H1 (cell line): ENCODE data around the gene C1orf116. TPM values are rescaled to one million over a fixed set of nuclear protein-coding genes. Genes with fewer than 3 reads are reported as not detected.

Experiments used
- CTCF ChIA-PET: fragments of 300-600 bp; sonication (Branson Sonifier 250); formaldehyde crosslinking; loops from one replicate; lab custom pipeline; 2021; ENCODE audit not compliant: partially characterized antibody; lab: Charles Lee
- POLR2A ChIA-PET: fragments of 300-600 bp; sonication (Branson Sonifier 250); formaldehyde crosslinking; loops from one replicate; lab custom pipeline; 2021; ENCODE audit warnings: inconsistent platforms; ENCODE audit not compliant: partially characterized antibody; lab: Charles Lee
- DNase-seq, 2 experiments: peaks; one replicate each; pipeline versions ENCODE4 v3.0.0 to v3.0.0-alpha.2; 2010 to 2022; ENCODE audit warnings: low spot score in 2 of 2, low read depth in 1 of 2, mixed read lengths in 1 of 2
- FAIRE-seq: peaks from 2 replicates; lab custom pipeline; 2011; peaks lifted over from hg19 to GRCh38; lab: Jason Lieb, UNC
- H2AFZ ChIP-seq: 2 replicates; pipeline ENCODE4 v1.8.1; 2012; ENCODE audit warnings: low read length, inconsistent platforms
- H2AK5ac ChIP-seq: 2 replicates; pipeline ENCODE4 v1.6.1; 2013; ENCODE audit warnings: low read depth, low read length
- H2BK120ac ChIP-seq: replicated peaks from 2 replicates; pipeline ENCODE3; 2013; ENCODE audit warnings: low read depth, low read length, inconsistent platforms
- H2BK12ac ChIP-seq: 2 replicates; pipeline ENCODE4 v1.6.1; 2013; ENCODE audit warnings: low read depth, low read length
- H2BK15ac ChIP-seq: 2 replicates; pipeline ENCODE4 v1.6.1; 2013; ENCODE audit warnings: low read length
- H2BK20ac ChIP-seq: 2 replicates; pipeline ENCODE4 v1.6.1; 2013; ENCODE audit warnings: low read length
- H2BK5ac ChIP-seq: 2 replicates; pipeline ENCODE4 v1.6.1; 2013; ENCODE audit warnings: low read depth, low read length
- H3K14ac ChIP-seq: 2 replicates; pipeline ENCODE4 v1.6.1; 2013; ENCODE audit warnings: inconsistent platforms; ENCODE audit not compliant: insufficient read length
- H3K18ac ChIP-seq: 2 replicates; pipeline ENCODE4 v1.6.1; 2013; ENCODE audit warnings: low read length; ENCODE audit errors: extremely low read depth
- H3K23ac ChIP-seq: 2 replicates; pipeline ENCODE4 v1.6.1; 2013; ENCODE audit warnings: inconsistent platforms; ENCODE audit not compliant: insufficient read length
- H3K23me2 ChIP-seq: 2 replicates; pipeline ENCODE4 v1.6.1; 2013; ENCODE audit warnings: low read depth, low read length
- H3K27ac ChIP-seq: 2 replicates; pipeline ENCODE4 v1.6.1; 2011; ENCODE audit warnings: low read depth, low read length, inconsistent platforms
- H3K27me3 ChIP-seq, 4 experiments: replicated peaks in 1 of 4; 1 replicate in 1 of 4; 2 replicates in 3 of 4; pipeline versions ENCODE4 v1.6.1 to v1.8.1; 2011 to 2013; ENCODE audit warnings: low read length in 3 of 4, mild to moderate bottlenecking in 3 of 4, inconsistent platforms in 2 of 4, mixed read lengths in 2 of 4, moderate library complexity in 1 of 4; ENCODE audit not compliant: control insufficient read depth in 3 of 4, insufficient read depth in 3 of 4; ENCODE audit errors: extremely low read depth in 1 of 4
- H3K36me3 ChIP-seq, 4 experiments: 2 replicates each; pipeline versions ENCODE4 v1.6.1 to v1.8.1; 2011 to 2013; ENCODE audit warnings: mild to moderate bottlenecking in 4 of 4, low read length in 3 of 4, moderate library complexity in 2 of 4, control low read depth in 1 of 4, inconsistent platforms in 1 of 4; ENCODE audit not compliant: insufficient read depth in 4 of 4, control insufficient read depth in 2 of 4
- H3K4ac ChIP-seq: replicated peaks from 2 replicates; pipeline ENCODE3; 2013; ENCODE audit warnings: low read length, low read depth, mixed read lengths, inconsistent platforms; ENCODE audit not compliant: insufficient read length
- H3K4me1 ChIP-seq, 4 experiments: replicated peaks in 1 of 4; 1 replicate in 1 of 4; 2 replicates in 3 of 4; pipeline versions ENCODE4 v1.6.1 to v1.8.1; 2011 to 2013; ENCODE audit warnings: low read length in 3 of 4, inconsistent platforms in 2 of 4, mixed read lengths in 1 of 4; ENCODE audit not compliant: insufficient read depth in 4 of 4, control insufficient read depth in 3 of 4
- H3K4me2 ChIP-seq, 2 experiments: 2 replicates each; pipeline versions ENCODE4 v1.6.1 to v1.8.1; 2011 to 2013; ENCODE audit warnings: low read depth in 2 of 2, low read length in 2 of 2, control low read depth in 1 of 2, inconsistent platforms in 1 of 2, mild to moderate bottlenecking in 1 of 2; ENCODE audit not compliant: insufficient read depth in 1 of 2
- H3K4me3 ChIP-seq, 4 experiments: fragments of 200-600, 300-600 bp in 1 of 4; sonication (generic), shearing (Covaris generic), sonication (Bioruptor Twin) in 1 of 4; 2 replicates each; pipeline versions ENCODE4 v1.5.1 to v1.8.1; 2011 to 2016; ENCODE audit warnings: low read length in 4 of 4, low read depth in 3 of 4, control low read depth in 2 of 4, inconsistent platforms in 2 of 4, mild to moderate bottlenecking in 2 of 4, mixed read lengths in 1 of 4, moderate library complexity in 1 of 4; ENCODE audit not compliant: insufficient read depth in 2 of 4; ENCODE audit errors: extremely low read depth in 1 of 4
- H3K56ac ChIP-seq: replicated peaks from 2 replicates; pipeline ENCODE3; 2013; ENCODE audit warnings: low read depth, mild to moderate bottlenecking, mixed read lengths, low read length, inconsistent platforms; ENCODE audit not compliant: insufficient read length
- H3K79me1 ChIP-seq: 2 replicates; pipeline ENCODE4 v1.6.1; 2013; ENCODE audit warnings: low read depth, low read length, control low read depth
- H3K79me2 ChIP-seq, 2 experiments: 2 replicates each; pipeline versions ENCODE4 v1.6.1 to v1.8.1; 2012 to 2013; ENCODE audit warnings: low read length in 2 of 2, mild to moderate bottlenecking in 2 of 2, inconsistent platforms in 1 of 2; ENCODE audit not compliant: insufficient read depth in 2 of 2, control insufficient read depth in 1 of 2
- H3K9ac ChIP-seq, 4 experiments: replicated peaks in 1 of 4; 1 replicate in 1 of 4; 2 replicates in 3 of 4; pipeline versions ENCODE4 v1.6.1 to v1.8.1; 2011 to 2013; ENCODE audit warnings: low read depth in 3 of 4, low read length in 3 of 4, control low read depth in 2 of 4, mild to moderate bottlenecking in 2 of 4, moderate library complexity in 2 of 4, inconsistent platforms in 1 of 4; ENCODE audit errors: extremely low read depth in 1 of 4
- H3K9me3 ChIP-seq, 2 experiments: 2 replicates each; pipeline versions ENCODE4 v1.6.1 to v1.8.1; 2012 to 2013; ENCODE audit warnings: mild to moderate bottlenecking in 2 of 2, moderate library complexity in 2 of 2, control low read depth in 1 of 2, inconsistent platforms in 1 of 2, low read depth in 1 of 2, low read length in 1 of 2, mixed read lengths in 1 of 2; ENCODE audit not compliant: insufficient read depth in 2 of 2
- H4K20me1 ChIP-seq, 2 experiments: replicated peaks in 1 of 2; 2 replicates each; pipeline versions ENCODE3 to v1.8.1; 2011 to 2013; ENCODE audit warnings: inconsistent platforms in 2 of 2, low read length in 2 of 2, mild to moderate bottlenecking in 1 of 2; ENCODE audit not compliant: insufficient read depth in 2 of 2, control insufficient read depth in 1 of 2
- H4K5ac ChIP-seq: 2 replicates; pipeline ENCODE4 v1.6.1; 2013; ENCODE audit warnings: low read length, low read depth, mixed read lengths, inconsistent platforms; ENCODE audit not compliant: insufficient read length
- H4K8ac ChIP-seq: 2 replicates; pipeline ENCODE4 v1.8.0; 2013; ENCODE audit warnings: mild to moderate bottlenecking, moderate library complexity, low read length, inconsistent platforms; ENCODE audit not compliant: insufficient read depth; ENCODE audit errors: extremely low read depth
- H4K91ac ChIP-seq: replicated peaks from 2 replicates; pipeline ENCODE3; 2013; ENCODE audit warnings: low read length, mixed read lengths, inconsistent platforms; ENCODE audit not compliant: insufficient read length
- ASH2L ChIP-seq: fragments of 200-600, 300-600 bp; sonication (generic); IDR thresholded peaks from one replicate; pipeline ENCODE4 v1.7.1; 2017; ENCODE audit warnings: low read length
- CBX8 ChIP-seq: fragments of 300-800, 300-1000 bp; sonication (generic); IDR thresholded peaks from 2 replicates; pipeline ENCODE4 v1.7.1; 2016; ENCODE audit warnings: low read depth, low read length, borderline replicate concordance
- CHD2 ChIP-seq: IDR thresholded peaks from 2 replicates; pipeline ENCODE4 v1.6.1; 2012; ENCODE audit warnings: low read length, improper control_type of control experiment
- E2F6 ChIP-seq: IDR thresholded peaks from 2 replicates; pipeline ENCODE4 v1.6.1; 2012; ENCODE audit warnings: inconsistent platforms
- FOSL1 ChIP-seq: IDR thresholded peaks from 2 replicates; pipeline ENCODE4 v1.6.1; 2011; ENCODE audit warnings: mild to moderate bottlenecking, low read depth, low read length, moderate library complexity; ENCODE audit not compliant: insufficient read depth
- KDM4A ChIP-seq: IDR thresholded peaks from one replicate; pipeline ENCODE4 v1.7.1; 2012; ENCODE audit warnings: low read depth, mild to moderate bottlenecking, moderate library complexity, low read length, inconsistent platforms; ENCODE audit not compliant: severe bottlenecking
- KDM5A ChIP-seq: fragments of 200-600 bp; IDR thresholded peaks from 2 replicates; pipeline ENCODE4 v1.7.1; 2012; ENCODE audit warnings: mild to moderate bottlenecking, low read length, inconsistent platforms, mixed read lengths
- POLR2AphosphoS5 ChIP-seq: IDR thresholded peaks from 2 replicates; pipeline ENCODE4 v1.6.1; 2011; ENCODE audit warnings: low read depth, low read length
- POU5F1 ChIP-seq: IDR thresholded peaks from 2 replicates; pipeline ENCODE4 v1.6.1; 2011; ENCODE audit warnings: low read depth, mild to moderate bottlenecking, low read length, moderate library complexity
- SUZ12 ChIP-seq: fragments of 200-600 bp; sonication (generic); IDR thresholded peaks from 2 replicates; pipeline ENCODE4 v1.6.1; 2012; ENCODE audit warnings: mild to moderate bottlenecking, inconsistent platforms, low read length, moderate library complexity, mixed read lengths
- WGBS, 2 experiments: shearing (Covaris generic) in 1 of 2; methylation state at CpG; one replicate each; pipeline versions ENCODE4 v1.1.6 to v1.1.7; 2013 to 2015; ENCODE audit warnings: low lambda C conversion rate in 2 of 2, mixed read lengths in 2 of 2, inconsistent platforms in 1 of 2, low coverage in 1 of 2, missing lambda C conversion rate in 1 of 2; ENCODE audit not compliant: insufficient replicate concordance in 2 of 2, insufficient coverage in 1 of 2, insufficient read length in 1 of 2; ENCODE audit errors: extremely low coverage in 1 of 2, missing lambda C conversion rate in 1 of 2; 5-methylcytosine and 5-hydroxymethylcytosine counted together
- polyA plus RNA-seq, 7 experiments: library from polyadenylated mRNA; depleted of rRNA in 3 of 7; stranded (reverse) in 5 of 7; unstranded in 2 of 7; fragments of >200 nt in 5 of 7; fragments of 200-250 nt in 2 of 7; gene quantifications; 1 replicate in 5 of 7; 2 replicates in 1 of 7; 4 replicates in 1 of 7; pipeline versions ENCODE4 v1.2.1 to v1.2.3, GENCODE V29; 2011 to 2013; ENCODE audit warnings: missing spikeins in 2 of 7, mixed read lengths in 2 of 7
- total RNA-seq: library from RNA; stranded (reverse); fragmentation: NEBNext Ultra II Directional; extraction: Animal tissue kit (Norgen Biotek cat#: 25700); gene quantifications from 2 replicates; pipeline ENCODE4 v1.2.1, GENCODE V29; 2021

The C1orf116 gene
- total and polyA plus RNA-seq, 2 of the 8 experiments (the other 6 are each of a cell fraction or from before 2014, with no cell fraction given): 2.2 to 3.9 TPM

DNA sequence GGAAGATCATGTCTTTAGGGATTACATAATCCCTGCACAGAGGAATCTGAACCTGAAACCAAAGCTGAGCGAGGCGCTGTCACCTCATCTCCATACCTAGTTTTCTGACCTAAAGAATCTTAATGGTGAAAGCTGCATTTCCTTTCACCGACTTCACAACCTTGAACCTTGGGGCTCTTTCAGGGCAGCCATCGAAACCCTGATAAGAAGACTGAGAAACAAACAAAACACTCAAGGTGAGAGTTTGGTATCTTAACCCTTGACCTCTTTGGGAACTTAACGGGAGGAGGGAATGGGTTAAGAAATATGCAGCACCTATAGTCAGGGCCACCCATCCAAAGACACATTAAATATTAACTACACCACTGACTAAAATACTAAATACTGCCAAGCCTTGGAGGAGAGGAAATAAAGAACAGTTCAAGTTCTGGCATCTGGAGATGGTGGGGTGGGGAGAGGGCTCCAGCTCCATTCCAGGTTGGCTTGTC, 2.0 kb downstream of the C1orf116 start:
- Histone ChIP-seq H2BK15ac (no peak overlapping the region), H2BK120ac (no peak overlapping the region), H3K4ac (no peak overlapping the region), H3K9ac (no peak overlapping the region), H3K27me3 (no peaks in the 10 kb centered on the region), H3K18ac (no peak overlapping the region), H3K4me1 (peaks cover 4 to 21% (median 13%) of the 10 kb centered on the region in 4 experiments), H4K5ac (no peak overlapping the region), H2AFZ (no peak overlapping the region), H4K20me1 (no peaks in the 10 kb centered on the region), H2BK5ac (no peak overlapping the region), H3K56ac (no peak overlapping the region), H4K91ac (no peak overlapping the region), H2BK20ac (no peak overlapping the region), H4K8ac (no peak overlapping the region), H2BK12ac (no peak overlapping the region), H3K9me3 (no peaks in the 10 kb centered on the region)
- FAIRE-seq (no peak), DNase-seq (no peak)
- 88% methylated on average over 5 of the region's 5 CpGs; no CpG with 5 or more reads in 1 of the 2 experiments for WGBS, 2 experiments
- CTCF ChIA-PET: interaction anchor here (0.8 to 6.1 kb wide), 6 partner anchors 10 to 118 kb away, joined by 3 to 40 read pairs (median 4); partner anchors contain the start of gene YOD1
- POLR2A ChIA-PET: interaction anchor here (1.2 to 1.6 kb wide), 3 partner anchors 8 to 22 kb away, joined by 3 to 4 read pairs (median 3); partner anchors contain the start of gene PFKFB2
- TF ChIP-seq POU5F1 (no peak), SUZ12 (no peak), POLR2AphosphoS5 (no peak), FOSL1 (no peak), E2F6 (no peak), CHD2 (no peak), CBX8 (no peak), ASH2L (no peak), KDM5A (no peak), KDM4A (no peak)
- TF ChIP-seq, all 59 proteins: peak for 0
- Histone ChIP-seq H3K27ac (no peak overlapping the region), H3K23ac (no peak overlapping the region), H3K14ac (no peak overlapping the region), H2AK5ac (no peak overlapping the region), H3K4me3 (no peak overlapping the region), H3K36me3 (no peaks in the 10 kb centered on the region), H3K79me1 (no peaks in the 10 kb centered on the region), H3K79me2 (no peaks in the 10 kb centered on the region), H3K4me2 (no peak overlapping the region; a peak in 1 of 4 replicates), H3K23me2 (no peaks in the 10 kb centered on the region)
